Glutamatergic neuron (in vitro differentiated cells): Measurements from ENCODE around the gene UBXN11. TPM values are rescaled to one million over a fixed set of nuclear protein-coding genes. Genes with fewer than 3 reads are reported as not detected.
"Not testable (repeated sequence)": the region's sequence is repeated elsewhere in the genome, so short reads cannot be mapped to it uniquely, and the experiment has no call there.

Source experiments
- DNase-seq: peaks from one replicate; pipeline ENCODE4 v3.0.0; 2022
- H3K27ac Mint-ChIP-seq: one replicate; pipeline ENCODE4 v1.8.0; 2020; ENCODE audit warnings: mild to moderate bottlenecking, mixed read lengths, inconsistent platforms; ENCODE audit not compliant: unreplicated experiment
- H3K27me3 Mint-ChIP-seq: one replicate; pipeline ENCODE4 v1.8.0; 2020; ENCODE audit warnings: mild to moderate bottlenecking, moderate library complexity, mixed read lengths, inconsistent platforms; ENCODE audit not compliant: unreplicated experiment
- H3K36me3 Mint-ChIP-seq: one replicate; pipeline ENCODE4 v1.8.0; 2020; ENCODE audit warnings: mild to moderate bottlenecking, mixed read lengths, inconsistent platforms; ENCODE audit not compliant: unreplicated experiment
- H3K4me1 Mint-ChIP-seq: one replicate; pipeline ENCODE4 v1.8.0; 2020; ENCODE audit warnings: mild to moderate bottlenecking, low read depth, mixed read lengths, inconsistent platforms; ENCODE audit not compliant: unreplicated experiment
- H3K4me3 Mint-ChIP-seq: one replicate; pipeline ENCODE4 v1.8.0; 2020; ENCODE audit warnings: mild to moderate bottlenecking, mixed read lengths, inconsistent platforms; ENCODE audit not compliant: unreplicated experiment
- H3K9me3 Mint-ChIP-seq: one replicate; pipeline ENCODE4 v1.8.0; 2020; ENCODE audit warnings: mild to moderate bottlenecking, moderate library complexity, mixed read lengths, inconsistent platforms; ENCODE audit not compliant: unreplicated experiment
- CTCF ChIP-seq: fragments of 200-600 bp; sonication (generic); IDR thresholded peaks from one replicate; pipeline ENCODE4 v1.5.0; 2021; ENCODE audit not compliant: partially characterized antibody, unreplicated experiment
- total RNA-seq: library from RNA; stranded (reverse); fragmentation: NEBNext Ultra II Directional; extraction: Animal tissue kit (Norgen Biotek cat#: 25700); gene quantifications from one replicate; pipeline ENCODE4 v1.2.1, GENCODE V29; 2021; ENCODE audit not compliant: unreplicated experiment

The UBXN11 gene
- total RNA-seq, 1 donor from 2014 or later: 11.4 TPM

GRCh38 chr1:26296340-26297056 lies 9.9 kb downstream of the UBXN11 start:
- H3K9me3 Mint-ChIP-seq: peaks cover 4% of the 10 kb centered on the region
- H3K4me3 Mint-ChIP-seq: no peak overlapping the region
- H3K27ac Mint-ChIP-seq: no peak overlapping the region
- H3K27me3 Mint-ChIP-seq: peaks cover 3% of the 10 kb centered on the region
- peaks cover 9% of the 10 kb centered on the region for H3K4me1 Mint-ChIP-seq
- no peak for DNase-seq
- no peak for TF ChIP-seq CTCF
- no peaks in the 10 kb centered on the region for H3K36me3 Mint-ChIP-seq

DNA sequence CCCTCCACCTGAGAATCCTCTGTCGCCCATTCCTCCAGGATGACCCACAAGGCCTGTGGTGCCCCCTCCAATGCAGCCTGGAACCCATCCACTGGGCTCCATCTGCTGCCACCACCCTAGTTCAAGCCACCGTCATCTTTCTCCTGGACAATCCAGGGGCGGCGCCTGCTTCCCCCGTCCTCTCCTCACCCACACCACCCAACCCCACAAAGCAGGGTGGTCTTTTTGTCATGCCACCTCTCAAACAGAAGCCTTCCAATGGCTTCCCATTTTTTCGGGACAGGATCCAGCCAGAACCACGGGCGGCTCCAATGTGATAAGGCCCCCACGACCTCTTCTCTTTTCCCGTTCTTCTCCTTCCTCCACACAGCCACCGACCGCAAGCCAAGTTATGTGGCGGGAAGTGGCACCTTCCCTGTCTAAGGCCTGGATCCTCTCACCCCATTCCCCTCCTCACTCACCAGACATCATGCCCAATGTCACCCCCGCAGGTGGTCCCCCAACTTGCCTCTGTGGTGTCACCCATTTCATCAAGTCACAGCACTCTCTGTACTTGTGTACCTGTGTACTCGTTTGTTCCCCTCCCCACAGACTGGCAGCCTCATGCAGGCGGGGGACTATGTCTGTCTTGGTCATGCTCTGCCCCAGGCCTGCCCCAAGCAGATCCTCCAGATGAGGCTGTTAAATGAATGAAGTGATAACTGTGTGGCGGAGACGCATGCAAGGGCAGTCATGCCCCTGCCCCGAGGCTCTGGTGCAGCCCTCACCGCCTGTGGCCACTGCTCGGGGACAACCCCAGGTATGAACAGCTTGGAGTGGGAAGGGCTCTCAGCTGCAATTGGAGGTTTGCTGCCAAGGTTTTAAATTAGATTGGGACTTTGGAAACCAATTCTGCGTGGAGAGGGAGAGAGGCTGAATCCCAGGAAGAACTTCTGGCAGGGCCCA lies 11.0 kb downstream of the UBXN11 start:
- DNase-seq: no peak
- Mint-ChIP-seq H3K36me3 (no peaks in the 10 kb centered on the region), H3K4me3 (no peak overlapping the region), H3K27ac (no peak overlapping the region), H3K4me1 (peaks cover 4% of the 10 kb centered on the region), H3K9me3 (peaks cover 4% of the 10 kb centered on the region), H3K27me3 (peaks cover 2% of the 10 kb centered on the region)
- TF ChIP-seq CTCF: no peak

DNA sequence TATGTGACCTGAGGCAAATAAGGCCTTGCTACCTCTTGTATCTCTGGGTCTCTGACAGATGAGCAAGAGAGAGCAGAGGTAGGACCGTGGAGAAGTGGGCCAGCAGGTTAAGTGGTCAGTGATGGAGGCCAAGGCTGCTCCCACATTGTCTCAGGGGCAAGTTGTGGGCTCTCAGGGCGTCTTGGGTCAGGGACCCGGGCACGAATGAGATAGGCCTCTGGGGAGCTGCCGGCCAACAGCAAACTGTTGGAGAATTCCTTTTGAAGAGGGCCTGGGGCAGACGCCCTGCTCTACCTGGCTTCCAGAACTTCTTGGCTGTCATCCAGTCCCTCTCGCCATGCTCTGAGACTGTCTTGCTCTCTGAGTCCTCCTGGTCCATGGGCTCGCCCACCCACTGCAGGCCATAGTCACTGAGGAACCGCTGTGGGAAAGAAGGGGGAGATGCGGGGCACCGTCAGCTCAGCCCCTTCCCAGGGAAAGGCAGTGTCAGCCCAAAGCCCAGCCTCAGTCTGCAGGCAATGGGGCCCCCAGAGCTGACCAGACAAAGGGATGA lies 12.4 kb downstream of the UBXN11 start:
- peaks cover 9% of the 10 kb centered on the region for H3K4me1 Mint-ChIP-seq
- H3K4me3 Mint-ChIP-seq: no peak overlapping the region
- TF ChIP-seq CTCF: no peak
- no peak for DNase-seq
- H3K36me3 Mint-ChIP-seq: no peaks in the 10 kb centered on the region
- no peaks in the 10 kb centered on the region for H3K27me3 Mint-ChIP-seq
- peaks cover 4% of the 10 kb centered on the region for H3K9me3 Mint-ChIP-seq
- no peak overlapping the region for H3K27ac Mint-ChIP-seq

DNA sequence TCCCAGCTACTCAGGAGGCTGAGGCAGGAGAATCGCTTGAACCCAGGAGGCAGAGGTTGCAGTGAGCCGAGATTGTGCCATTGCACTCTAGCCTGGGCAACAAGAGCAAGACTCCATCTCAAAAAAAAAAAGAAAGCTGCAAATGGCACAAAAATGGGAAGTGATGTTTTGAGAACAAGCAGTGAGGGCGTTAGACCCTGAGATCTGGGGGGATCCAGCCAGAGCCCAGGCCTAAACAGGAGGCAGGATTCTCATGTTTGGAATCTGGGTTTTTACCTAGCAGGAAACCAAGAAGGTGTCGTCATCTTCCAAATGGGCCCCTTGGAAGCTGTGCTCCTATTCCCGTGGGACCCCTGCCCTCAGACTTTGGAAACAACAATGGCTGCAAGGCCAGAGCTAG lies 13.7 kb downstream of the UBXN11 start:
- not testable (repeated sequence) for H3K27me3 Mint-ChIP-seq, H3K9me3 Mint-ChIP-seq, H3K36me3 Mint-ChIP-seq, H3K27ac Mint-ChIP-seq, H3K4me3 Mint-ChIP-seq, DNase-seq
- peaks cover 17% of the 10 kb centered on the region for H3K4me1 Mint-ChIP-seq

DNA sequence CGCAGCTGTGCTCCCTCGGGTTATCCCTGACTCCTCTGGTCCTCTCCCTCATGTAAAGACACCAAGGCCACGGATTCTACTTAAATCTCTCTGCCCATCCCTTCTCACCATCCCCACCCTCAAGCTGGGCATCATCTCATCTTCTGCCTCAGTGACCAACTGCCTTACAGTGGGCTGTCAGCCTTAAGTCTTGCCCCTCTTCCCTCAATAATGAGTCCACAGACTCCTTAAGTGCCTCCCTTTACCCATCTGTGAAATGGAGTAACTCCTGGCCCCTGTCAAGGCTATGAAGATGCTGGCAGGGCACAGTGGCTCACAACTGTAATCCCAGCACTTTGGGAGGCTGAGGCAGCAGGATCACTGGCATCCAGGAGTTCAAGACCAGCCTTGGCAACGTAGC lies 14.5 kb downstream of the UBXN11 start:
- Mint-ChIP-seq H3K36me3 (no peaks in the 10 kb centered on the region), H3K27ac (no peak overlapping the region), H3K4me1 (peaks cover 23% of the 10 kb centered on the region), H3K9me3 (peaks cover 10% of the 10 kb centered on the region), H3K27me3 (peaks cover 3% of the 10 kb centered on the region), H3K4me3 (no peak overlapping the region)
- DNase-seq: no peak
- no peak for TF ChIP-seq CTCF
